ENCODE results near the gene BCAS3. TPM values are rescaled to one million over a fixed set of nuclear protein-coding genes. Genes with fewer than 3 reads are reported as not detected.

BCAS3 gene
- polyA plus RNA-seq, 1 donor from 2014 or later, result 21.6 TPM

GRCh38 chr17:61398721-61399130 lies 721.1 kb downstream of the BCAS3 start:
- Histone ChIP-seq H3K4me3 (ENCODE audit: low read length) (no peak overlapping the region), H3K4me2 (ENCODE audit: low read length) (no peak overlapping the region), H3K9me2 (ENCODE audit: insufficient read depth, low read length) (no peaks in the 10 kb centered on the region), H3K27me3 (ENCODE audit: insufficient read depth, low read depth, low read length) (peaks cover 95% of the 10 kb centered on the region), H3K9ac (ENCODE audit: low read length) (no peak overlapping the region), H3K27ac (ENCODE audit: low read length) (no peak overlapping the region), H2AFZ (ENCODE audit: low read depth, low read length) (no peak overlapping the region), H3K36me3 (ENCODE audit: insufficient read depth, low read length) (no peaks in the 10 kb centered on the region), H4K20me1 (ENCODE audit: insufficient read depth) (no peaks in the 10 kb centered on the region), H3K79me2 (replicated peaks; ENCODE audit: insufficient read depth, low read length) (no peaks in the 10 kb centered on the region), H3K9me3 (ENCODE audit: low read length) (peaks cover 4% of the 10 kb centered on the region), H3F3A (ENCODE audit: insufficient read depth, low read length, poor library complexity, severe bottlenecking) (no peaks in the 10 kb centered on the region)
- TF ChIP-seq EZH2 (IDR thresholded peaks at IDR 0.05; ENCODE audit: borderline replicate concordance, insufficient read depth, low read length, poor library complexity, severe bottlenecking), result no peak
- TF ChIP-seq POLR2AphosphoS5 (IDR thresholded peaks at IDR 0.05), result peak; percentile 44
- TF ChIP-seq RAD21 (conservative IDR thresholded peaks at IDR 0.05), result no peak
- TF ChIP-seq TAF1 (IDR thresholded peaks at IDR 0.05; ENCODE audit: low read depth), result no peak

DNA sequence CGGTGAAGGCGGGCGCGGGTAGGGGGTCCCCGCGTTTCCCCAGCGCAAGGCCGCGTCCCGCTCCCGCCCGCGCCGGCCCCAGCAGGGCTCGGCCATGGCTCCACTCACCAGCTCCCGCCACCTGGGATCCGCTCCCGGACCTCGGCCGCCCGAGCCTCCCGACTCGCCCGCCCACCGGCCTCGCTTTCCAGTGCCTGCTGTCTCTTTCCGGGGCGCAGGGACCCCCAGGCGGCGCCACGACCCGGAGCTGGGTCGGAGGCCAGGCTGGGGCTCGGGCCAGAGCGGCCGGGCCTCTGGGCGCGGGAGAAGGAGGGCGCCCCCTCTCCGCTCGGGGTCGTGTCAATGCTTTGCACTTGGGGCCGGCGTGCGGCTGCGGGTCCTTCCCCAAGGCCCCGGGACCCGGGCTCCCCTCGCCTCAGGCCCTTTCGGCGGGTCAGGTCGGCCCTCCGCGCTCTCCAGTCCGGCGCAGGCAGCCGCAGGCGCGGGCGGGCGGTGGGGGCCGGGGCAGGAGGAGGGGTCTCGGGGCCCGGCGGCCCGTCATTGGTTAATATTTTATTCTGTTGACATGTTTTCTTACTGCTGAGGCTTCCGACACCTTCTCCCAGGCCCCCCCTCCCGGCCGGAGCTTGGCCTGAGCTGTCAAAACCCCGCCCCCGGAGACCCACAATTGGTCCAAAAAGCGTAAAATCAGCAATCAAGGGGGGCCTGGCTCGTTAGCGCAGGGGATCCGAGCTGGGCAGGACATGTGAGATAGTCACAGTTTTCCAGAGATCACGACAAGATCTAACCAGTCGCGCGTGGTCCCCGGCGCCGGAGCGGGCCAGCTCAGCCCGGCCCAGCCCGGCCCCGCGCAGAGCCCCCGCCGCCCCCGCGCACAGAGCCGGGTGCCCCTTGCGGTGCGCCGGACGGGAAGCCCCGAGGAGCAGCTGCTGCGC lies 721.7 kb downstream of the BCAS3 start, which contains the start of gene TBX2:
TSS of gene TBX2 (plus strand) at position 713 of the 935 bp plus-strand sequence. CDS start 334 bp downstream, outside the sequence.
- Histone ChIP-seq H3K27ac (ENCODE audit: low read length) (no peak within 1 kb of the TSS), H3F3A (ENCODE audit: insufficient read depth, low read length, poor library complexity, severe bottlenecking) (no peaks in the 10 kb centered on the region), H2AFZ (ENCODE audit: low read depth, low read length) (no peak within 1 kb of the TSS), H3K9ac (ENCODE audit: low read length) (no peak within 1 kb of the TSS), H3K4me3 (ENCODE audit: low read length) (no peak within 1 kb of the TSS), H4K20me1 (ENCODE audit: insufficient read depth) (no peaks in the 10 kb centered on the region), H3K79me2 (replicated peaks; ENCODE audit: insufficient read depth, low read length) (no peaks in the 10 kb centered on the region), H3K4me2 (ENCODE audit: low read length) (no peak within 1 kb of the TSS), H3K9me3 (ENCODE audit: low read length) (peaks cover 4% of the 10 kb centered on the region), H3K9me2 (ENCODE audit: insufficient read depth, low read length) (no peaks in the 10 kb centered on the region), H3K36me3 (ENCODE audit: insufficient read depth, low read length) (no peaks in the 10 kb centered on the region), H3K27me3 (ENCODE audit: insufficient read depth, low read depth, low read length) (peaks cover 95% of the 10 kb centered on the region)
- TF ChIP-seq POLR2AphosphoS5 (IDR thresholded peaks at IDR 0.05), result no peak
- peak; percentile 85 for TF ChIP-seq EZH2 (IDR thresholded peaks at IDR 0.05; ENCODE audit: borderline replicate concordance, insufficient read depth, low read length, poor library complexity, severe bottlenecking)

DNA sequence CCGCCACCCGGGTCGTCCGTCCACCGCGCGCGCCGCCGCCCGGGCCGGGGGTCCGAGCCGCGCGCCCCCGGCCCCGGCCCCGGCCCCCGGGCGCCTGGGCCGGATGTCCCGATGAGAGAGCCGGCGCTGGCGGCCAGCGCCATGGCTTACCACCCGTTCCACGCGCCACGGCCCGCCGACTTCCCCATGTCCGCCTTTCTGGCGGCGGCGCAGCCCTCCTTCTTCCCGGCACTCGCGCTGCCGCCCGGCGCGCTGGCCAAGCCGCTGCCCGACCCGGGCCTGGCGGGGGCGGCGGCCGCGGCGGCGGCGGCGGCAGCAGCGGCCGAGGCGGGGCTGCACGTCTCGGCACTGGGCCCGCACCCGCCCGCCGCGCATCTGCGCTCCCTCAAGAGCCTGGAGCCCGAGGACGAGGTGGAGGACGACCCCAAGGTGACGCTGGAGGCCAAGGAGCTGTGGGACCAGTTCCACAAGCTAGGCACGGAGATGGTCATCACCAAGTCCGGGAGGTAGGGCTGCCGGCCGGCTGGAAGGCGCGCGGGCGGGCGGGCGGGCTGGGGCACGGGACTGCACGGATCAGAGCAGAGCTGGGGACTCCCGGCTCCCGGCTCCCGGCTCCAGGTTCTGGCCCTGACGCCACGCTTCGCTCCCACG lies 722.5 kb downstream of the BCAS3 start:
- no peak overlapping the region for H3K4me3 ChIP-seq (ENCODE audit: low read length)
- H3K9me3 ChIP-seq (ENCODE audit: low read length), result peaks cover 4% of the 10 kb centered on the region
- TF ChIP-seq EP300 (conservative IDR thresholded peaks at IDR 0.05; ENCODE audit: poor library complexity, severe bottlenecking) (no peak), MXI1 (conservative IDR thresholded peaks at IDR 0.05; ENCODE audit: poor library complexity, severe bottlenecking) (no peak), REST (IDR thresholded peaks at IDR 0.05; ENCODE audit: borderline replicate concordance) (no peak), SMC3 (conservative IDR thresholded peaks at IDR 0.05; ENCODE audit: poor library complexity) (no peak), EZH2 (IDR thresholded peaks at IDR 0.05; ENCODE audit: borderline replicate concordance, insufficient read depth, low read length, poor library complexity, severe bottlenecking) (no peak), RAD21 (conservative IDR thresholded peaks at IDR 0.05) (no peak)
- no peak overlapping the region for H3K9ac ChIP-seq (ENCODE audit: low read length)
- no peak overlapping the region for H2AFZ ChIP-seq (ENCODE audit: low read depth, low read length)
- no peaks in the 10 kb centered on the region for H3K36me3 ChIP-seq (ENCODE audit: insufficient read depth, low read length)
- H3K4me2 ChIP-seq (ENCODE audit: low read length), result no peak overlapping the region
- H3K9me2 ChIP-seq (ENCODE audit: insufficient read depth, low read length), result no peaks in the 10 kb centered on the region
- no peaks in the 10 kb centered on the region for H3F3A ChIP-seq (ENCODE audit: insufficient read depth, low read length, poor library complexity, severe bottlenecking)
- H3K27me3 ChIP-seq (ENCODE audit: insufficient read depth, low read depth, low read length), result peaks cover 95% of the 10 kb centered on the region
- H4K20me1 ChIP-seq (ENCODE audit: insufficient read depth), result no peaks in the 10 kb centered on the region
- H3K27ac ChIP-seq (ENCODE audit: low read length), result no peak overlapping the region
- no peaks in the 10 kb centered on the region for H3K79me2 ChIP-seq (replicated peaks; ENCODE audit: insufficient read depth, low read length)
